NCI-H2107 treated with DMSO at 0.1 percent for 48 hours (cell line): ENCODE data around the gene CACNA2D3.

Experiments
- DNase-seq: peaks from one replicate; lab custom pipeline; 2025; ENCODE audit not compliant: unreplicated experiment; lab: John Stamatoyannopoulos, UW

The CACNA2D3 gene

GRCh38 chr3:54859184-54859583, 736.8 kb downstream of the CACNA2D3 start:
- DNase-seq, result no peak

GRCh38 chr3:54861248-54862067, 739.1 kb downstream of the CACNA2D3 start:
- DNase-seq, result no peak

- DNase-seq, result no peak
Measured at GRCh38 chr3:54862526-54862925, 740.2 kb downstream of the CACNA2D3 start.

- no peak for DNase-seq
Measured at GRCh38 chr3:54863366-54863765, 741.0 kb downstream of the CACNA2D3 start.

GRCh38 chr3:54863786-54864185, 741.4 kb downstream of the CACNA2D3 start:
- DNase-seq, result no peak

- no peak for DNase-seq
Measured at GRCh38 chr3:54865316-54865715, 743.0 kb downstream of the CACNA2D3 start.

- DNase-seq, result no peak
Measured at GRCh38 chr3:54866251-54866650, 743.9 kb downstream of the CACNA2D3 start.

GRCh38 chr3:54870423-54870822, 748.1 kb downstream of the CACNA2D3 start:
- no peak for DNase-seq

GRCh38 chr3:54871867-54872266, 749.5 kb downstream of the CACNA2D3 start:
- DNase-seq, result no peak

- DNase-seq, result no peak
Measured at GRCh38 chr3:54873059-54874010, 751.0 kb downstream of the CACNA2D3 start.

- DNase-seq, result no peak
Measured at GRCh38 chr3:54874816-54875556, 752.6 kb downstream of the CACNA2D3 start.

- no peak for DNase-seq
Measured at GRCh38 chr3:54875596-54876268, 753.4 kb downstream of the CACNA2D3 start.

GRCh38 chr3:54876694-54877093, 754.3 kb downstream of the CACNA2D3 start:
- no peak for DNase-seq

- DNase-seq, result no peak
Measured at GRCh38 chr3:54877730-54878129, 755.4 kb downstream of the CACNA2D3 start.

GRCh38 chr3:54878145-54878544, 755.8 kb downstream of the CACNA2D3 start:
- no peak for DNase-seq

- no peak for DNase-seq
Measured at GRCh38 chr3:54882129-54882833, 759.9 kb downstream of the CACNA2D3 start.

- no peak for DNase-seq
Measured at GRCh38 chr3:54888162-54888561, 765.8 kb downstream of the CACNA2D3 start.

GRCh38 chr3:54888873-54889272, 766.5 kb downstream of the CACNA2D3 start:
- DNase-seq, result no peak

GRCh38 chr3:54889731-54890130, 767.4 kb downstream of the CACNA2D3 start:
- DNase-seq, result no peak

- no peak for DNase-seq
Measured at GRCh38 chr3:54891540-54891897, 769.2 kb downstream of the CACNA2D3 start.
